Measurements from ENCODE around the gene ZNF554. TPM values are rescaled to one million over a fixed set of nuclear protein-coding genes. Genes with fewer than 3 reads are reported as not detected.

ZNF554 gene
- total and polyA plus RNA-seq, 2 experiments from 2014 or later = 4.0 to 5.5 TPM

DNA sequence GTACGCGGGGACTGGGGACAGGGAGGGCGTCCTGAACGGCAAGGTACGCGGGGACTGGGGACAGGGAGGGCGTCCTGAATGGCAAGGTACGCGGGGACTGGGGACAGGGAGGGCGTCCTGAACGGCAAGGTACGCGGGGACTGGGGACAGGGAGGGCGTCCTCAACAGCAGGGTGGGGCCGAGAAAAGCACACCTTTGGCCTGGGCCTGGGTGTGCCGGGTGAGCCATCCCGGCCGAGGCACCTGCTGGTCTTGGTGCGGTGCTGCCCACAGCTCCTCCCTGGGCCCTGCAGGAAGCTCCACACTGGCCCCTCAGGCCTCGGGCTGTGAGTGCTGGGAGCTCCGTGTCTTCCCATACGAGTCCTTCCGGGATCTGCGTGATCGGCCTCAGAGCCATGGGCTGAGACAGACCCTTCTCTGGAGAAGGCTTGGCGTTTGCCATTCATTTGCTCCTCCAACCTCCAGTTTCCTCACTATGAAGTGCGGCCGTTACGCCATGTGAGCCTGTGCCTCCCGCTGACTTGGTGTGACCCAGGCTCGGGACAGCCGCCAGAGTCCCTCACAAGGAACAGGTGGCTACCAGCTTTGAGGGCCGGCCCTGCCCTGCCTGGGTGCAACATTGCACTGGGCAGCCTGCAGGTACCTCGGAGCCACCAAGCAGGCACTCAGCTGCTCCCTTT is 7.8 kb upstream of the ZNF554 start:
- TF ChIP-seq EZH2 (IDR thresholded peaks at IDR 0.05; ENCODE audit: borderline replicate concordance) (no peak), EZH2phosphoT487 (IDR thresholded peaks at IDR 0.05; ENCODE audit: low read depth, severe bottlenecking, unreplicated experiment) (no peak)
- TF ChIP-seq, protein P1, sequence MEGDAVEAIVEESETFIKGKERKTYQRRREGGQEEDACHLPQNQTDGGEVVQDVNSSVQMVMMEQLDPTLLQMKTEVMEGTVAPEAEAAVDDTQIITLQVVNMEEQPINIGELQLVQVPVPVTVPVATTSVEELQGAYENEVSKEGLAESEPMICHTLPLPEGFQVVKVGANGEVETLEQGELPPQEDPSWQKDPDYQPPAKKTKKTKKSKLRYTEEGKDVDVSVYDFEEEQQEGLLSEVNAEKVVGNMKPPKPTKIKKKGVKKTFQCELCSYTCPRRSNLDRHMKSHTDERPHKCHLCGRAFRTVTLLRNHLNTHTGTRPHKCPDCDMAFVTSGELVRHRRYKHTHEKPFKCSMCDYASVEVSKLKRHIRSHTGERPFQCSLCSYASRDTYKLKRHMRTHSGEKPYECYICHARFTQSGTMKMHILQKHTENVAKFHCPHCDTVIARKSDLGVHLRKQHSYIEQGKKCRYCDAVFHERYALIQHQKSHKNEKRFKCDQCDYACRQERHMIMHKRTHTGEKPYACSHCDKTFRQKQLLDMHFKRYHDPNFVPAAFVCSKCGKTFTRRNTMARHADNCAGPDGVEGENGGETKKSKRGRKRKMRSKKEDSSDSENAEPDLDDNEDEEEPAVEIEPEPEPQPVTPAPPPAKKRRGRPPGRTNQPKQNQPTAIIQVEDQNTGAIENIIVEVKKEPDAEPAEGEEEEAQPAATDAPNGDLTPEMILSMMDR (IDR thresholded peaks at IDR 0.05; ENCODE audit: poor library complexity) = no peak
- no peak overlapping the region for H3K4me2 ChIP-seq
- no peaks in the 10 kb centered on the region for H3K9me2 ChIP-seq (replicated peaks; ENCODE audit: insufficient read depth)
- H3K27me3 ChIP-seq = no peaks in the 10 kb centered on the region
- no peaks in the 10 kb centered on the region for H3K36me3 ChIP-seq (replicated peaks; ENCODE audit: insufficient read depth, low read depth)
- H3K4me1 ChIP-seq (ENCODE audit: insufficient read depth) = no peaks in the 10 kb centered on the region
- no peak for DNase-seq (ENCODE audit: low spot score)
- no peaks in the 10 kb centered on the region for H3K9me3 ChIP-seq (ENCODE audit: low read depth)
- H2AFZ ChIP-seq = no peak overlapping the region
- H4K20me1 ChIP-seq (ENCODE audit: insufficient read depth, poor library complexity, severe bottlenecking) = no peaks in the 10 kb centered on the region
- H3K79me2 ChIP-seq = no peaks in the 10 kb centered on the region
- WGBS (ENCODE audit: low lambda C conversion rate, missing lambda C conversion rate) = 96% methylated on average over 17 of the region's 34 CpGs
- no peak overlapping the region for H3K4me3 ChIP-seq
- H3K27ac ChIP-seq = peak overlapping the region; percentile 55

DNA sequence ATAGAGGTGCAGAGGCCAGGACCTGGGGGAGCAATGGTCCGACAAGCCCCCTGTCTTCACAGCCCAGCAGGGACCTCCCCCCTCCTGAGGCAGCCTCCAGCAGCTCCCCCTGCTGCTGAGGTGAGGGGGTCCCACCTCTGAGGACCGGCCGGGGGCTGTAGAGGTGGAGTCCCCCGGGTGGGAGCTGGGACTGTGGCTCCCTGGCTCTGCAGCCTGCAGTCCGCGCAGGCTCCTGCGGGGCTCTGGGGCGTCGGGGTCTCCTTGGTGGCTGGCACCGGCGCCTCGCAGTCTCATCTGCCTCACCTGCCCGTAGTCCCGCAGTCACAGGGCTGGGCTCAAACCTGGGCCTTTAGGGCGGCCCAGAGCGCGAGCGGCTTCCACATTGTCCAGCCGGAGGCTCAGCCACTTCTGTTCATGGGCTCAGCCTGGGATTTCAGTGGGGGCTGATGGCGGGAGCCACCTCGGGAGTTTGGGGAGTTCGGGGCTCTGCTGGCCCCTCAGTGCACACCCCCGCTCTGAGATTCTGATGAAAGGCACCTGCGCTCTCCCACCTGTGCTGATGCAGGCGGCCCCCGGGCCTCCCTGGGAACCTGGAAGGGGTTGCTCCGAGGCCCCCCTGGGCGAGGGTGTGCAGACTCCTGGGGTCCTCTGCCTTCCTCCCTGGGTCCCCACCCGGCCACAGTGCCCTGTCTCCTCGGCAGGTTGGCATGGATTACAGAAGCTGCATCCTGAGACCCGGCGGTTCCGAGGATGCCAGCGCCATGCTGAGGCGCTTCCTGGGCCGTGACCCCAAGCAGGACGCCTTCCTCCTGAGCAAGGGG is 7.0 kb upstream of the ZNF554 start:
- Histone ChIP-seq H3K27ac (no peak overlapping the region), H2AFZ (no peak overlapping the region)
- TF ChIP-seq, protein P1 (IDR thresholded peaks at IDR 0.05; ENCODE audit: poor library complexity) = no peak
- TF ChIP-seq EZH2 (IDR thresholded peaks at IDR 0.05; ENCODE audit: borderline replicate concordance) (no peak), EZH2phosphoT487 (IDR thresholded peaks at IDR 0.05; ENCODE audit: low read depth, severe bottlenecking, unreplicated experiment) (no peak)

DNA sequence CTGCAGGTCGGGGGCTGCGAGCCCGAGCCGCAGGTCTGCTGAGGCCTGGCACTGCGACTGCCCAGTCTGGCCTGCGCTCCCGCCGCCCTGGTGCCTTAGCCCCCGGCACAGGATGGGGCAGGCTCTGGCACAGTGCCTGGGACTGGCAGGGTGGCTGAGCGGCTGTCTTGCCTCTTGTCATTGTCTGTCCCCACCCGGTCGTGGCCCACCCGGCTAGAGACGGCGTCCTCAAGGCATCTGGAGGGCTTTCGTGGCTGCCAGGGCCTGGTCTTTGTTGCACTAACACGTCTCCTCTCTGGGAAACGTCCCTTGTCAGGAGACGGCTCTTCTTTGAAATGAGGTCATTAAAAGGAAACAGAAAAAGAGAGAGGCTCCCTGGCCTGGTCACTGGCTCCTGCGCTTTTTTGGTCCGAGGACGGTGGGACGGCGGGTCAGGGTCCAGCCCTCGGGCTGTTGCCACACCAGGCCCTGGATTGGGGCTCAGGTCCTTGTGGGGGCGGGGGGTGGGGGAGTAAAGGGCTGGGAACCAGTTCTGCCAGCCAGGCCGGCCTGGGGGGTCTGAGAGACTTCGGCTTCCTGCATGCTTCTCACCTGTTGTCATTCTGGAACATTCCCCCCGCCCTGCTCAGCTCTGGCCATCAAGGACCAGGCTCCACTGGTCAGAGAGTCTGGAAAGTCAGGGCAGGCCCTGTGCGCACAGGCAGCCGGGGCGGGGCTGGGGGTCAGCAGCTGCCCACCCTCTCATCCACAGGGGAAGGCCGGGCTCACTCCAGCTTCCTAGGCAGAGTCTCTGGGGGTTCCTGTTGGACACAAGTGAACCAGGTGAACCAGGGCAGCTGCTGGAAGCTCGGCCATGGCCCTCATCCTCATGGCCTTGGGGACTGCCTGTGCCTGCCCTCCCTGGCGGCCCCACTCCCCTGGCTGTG is 6.2 kb upstream of the ZNF554 start:
- Histone ChIP-seq H4K20me1 (ENCODE audit: insufficient read depth, poor library complexity, severe bottlenecking) (no peaks in the 10 kb centered on the region), H3K27ac (no peak overlapping the region), H3K9me3 (ENCODE audit: low read depth) (no peaks in the 10 kb centered on the region), H3K36me3 (replicated peaks; ENCODE audit: insufficient read depth, low read depth) (no peaks in the 10 kb centered on the region), H2AFZ (no peak overlapping the region), H3K79me2 (no peaks in the 10 kb centered on the region), H3K4me2 (no peak overlapping the region), H3K4me1 (ENCODE audit: insufficient read depth) (no peaks in the 10 kb centered on the region), H3K27me3 (no peaks in the 10 kb centered on the region), H3K9me2 (replicated peaks; ENCODE audit: insufficient read depth) (no peaks in the 10 kb centered on the region), H3K4me3 (no peak overlapping the region)
- DNase-seq (ENCODE audit: low spot score) = no peak
- 76% methylated on average over 33 of the region's 35 CpGs for WGBS (ENCODE audit: low lambda C conversion rate, missing lambda C conversion rate)
- no peak for TF ChIP-seq EZH2 (IDR thresholded peaks at IDR 0.05; ENCODE audit: borderline replicate concordance)
- TF ChIP-seq EZH2phosphoT487 (IDR thresholded peaks at IDR 0.05; ENCODE audit: low read depth, severe bottlenecking, unreplicated experiment) = no peak
- TF ChIP-seq, protein P1 (IDR thresholded peaks at IDR 0.05; ENCODE audit: poor library complexity) = no peak

More for the DNA sequence above, 7.0 kb upstream of the ZNF554 start:
- 97% methylated on average over 35 of the region's 37 CpGs for WGBS (ENCODE audit: low lambda C conversion rate, missing lambda C conversion rate)
- Histone ChIP-seq H3K9me3 (ENCODE audit: low read depth) (no peaks in the 10 kb centered on the region), H4K20me1 (ENCODE audit: insufficient read depth, poor library complexity, severe bottlenecking) (no peaks in the 10 kb centered on the region), H3K4me1 (ENCODE audit: insufficient read depth) (no peaks in the 10 kb centered on the region), H3K9me2 (replicated peaks; ENCODE audit: insufficient read depth) (no peaks in the 10 kb centered on the region), H3K36me3 (replicated peaks; ENCODE audit: insufficient read depth, low read depth) (no peaks in the 10 kb centered on the region), H3K4me3 (no peak overlapping the region), H3K79me2 (no peaks in the 10 kb centered on the region), H3K27me3 (no peaks in the 10 kb centered on the region), H3K4me2 (no peak overlapping the region)
- no peak for DNase-seq (ENCODE audit: low spot score)

All from hepatocyte (in vitro differentiated cells).